Activated naive CD4-positive, alpha-beta T cell treated with Interleukin-2 at 50 U/mL for 16 hours (primary cell): Measurements from ENCODE around the gene HLA-DQA2.
"Not testable (repeated sequence)": the region's sequence is repeated elsewhere in the genome, so short reads cannot be mapped to it uniquely, and the experiment has no call there.

Experiments used
- DNase-seq: peaks from one replicate; pipeline ENCODE4 v3.0.0-alpha.2; 2020

The HLA-DQA2 gene

GRCh38 chr6:32782923-32783322 is 41.7 kb downstream of the HLA-DQA2 start:
- not testable (repeated sequence) for DNase-seq

GRCh38 chr6:32785781-32786533 is 44.8 kb downstream of the HLA-DQA2 start:
- peak; percentile 12 for DNase-seq

GRCh38 chr6:32790306-32790705 is 49.1 kb downstream of the HLA-DQA2 start:
- no peak for DNase-seq

GRCh38 chr6:32792901-32793435 is 51.8 kb downstream of the HLA-DQA2 start:
- DNase-seq: no peak

- DNase-seq: no peak
These were observed 53.3 kb downstream of the HLA-DQA2 start for GRCh38 chr6:32794510-32794909.
